HG03039 (cell line): Measurements from ENCODE around the gene LUZP1.
A peak's percentile ranks its signal among the peaks of the same experiment; 100 is the strongest.
"Not testable (repeated sequence)": the region's sequence is repeated elsewhere in the genome, so short reads cannot be mapped to it uniquely, and the experiment has no call there.

Source experiments
- ATAC-seq: cut with Tn5 transposase; IDR thresholded peaks from one replicate; pipeline ENCODE4 v1.9.1; 2021; ENCODE audit warnings: mild to moderate bottlenecking, moderate library complexity; ENCODE audit not compliant: unreplicated experiment

Gene LUZP1

GRCh38 chr1:23168445-23169194 is at the start of gene LUZP1:
TSS of gene LUZP1 (minus strand) at chr1:23168856.
- ATAC-seq, result peak; percentile 55

GRCh38 chr1:23217421-23218115 is 48.9 kb upstream of the LUZP1 start, which contains the start of gene HTR1D:
TSS of gene HTR1D (minus strand) at chr1:23217502. CDS start at chr1:23194219, 23,283 bp downstream.
- no peak for ATAC-seq

- no peak for ATAC-seq
Observed at GRCh38 chr1:23216771-23217420, 48.2 kb upstream of the LUZP1 start.

GRCh38 chr1:23215751-23216449 is 47.2 kb upstream of the LUZP1 start:
- no peak for ATAC-seq

- ATAC-seq, result no peak
Observed at GRCh38 chr1:23215291-23215690, 46.6 kb upstream of the LUZP1 start.

- ATAC-seq, result no peak
Observed at GRCh38 chr1:23214640-23215039, 46.0 kb upstream of the LUZP1 start.

GRCh38 chr1:23211955-23212354 is 43.3 kb upstream of the LUZP1 start:
- no peak for ATAC-seq

- ATAC-seq, result no peak
Observed at GRCh38 chr1:23210963-23211362, 42.3 kb upstream of the LUZP1 start.

GRCh38 chr1:23210351-23210785 is 41.7 kb upstream of the LUZP1 start:
- ATAC-seq, result no peak

GRCh38 chr1:23209770-23210169 is 41.1 kb upstream of the LUZP1 start:
- ATAC-seq, result no peak

GRCh38 chr1:23208527-23208926 is 39.9 kb upstream of the LUZP1 start:
- ATAC-seq, result no peak

- ATAC-seq, result not testable (repeated sequence)
Observed at GRCh38 chr1:23207733-23208132, 39.1 kb upstream of the LUZP1 start.

GRCh38 chr1:23202263-23202749 is 33.6 kb upstream of the LUZP1 start:
- no peak for ATAC-seq

- ATAC-seq, result no peak
Observed at GRCh38 chr1:23200883-23201282, 32.2 kb upstream of the LUZP1 start.

- no peak for ATAC-seq
Observed at GRCh38 chr1:23198373-23198772, 29.7 kb upstream of the LUZP1 start.

GRCh38 chr1:23196627-23197328 is 28.1 kb upstream of the LUZP1 start:
- no peak for ATAC-seq

- no peak for ATAC-seq
Observed at GRCh38 chr1:23194119-23194984, 25.7 kb upstream of the LUZP1 start.

- ATAC-seq, result no peak
Observed at GRCh38 chr1:23193391-23194118, 24.9 kb upstream of the LUZP1 start.

- ATAC-seq, result no peak
Observed at GRCh38 chr1:23191199-23191598, 22.5 kb upstream of the LUZP1 start.
